ENCODE results near the gene KCNA4. TPM values are rescaled to one million over a fixed set of nuclear protein-coding genes. Genes with fewer than 3 reads are reported as not detected.

The KCNA4 gene
- total RNA-seq, 1 donor from 2014 or later, result not detected

GRCh38 chr11:30006876-30007275 is 10.0 kb downstream of the KCNA4 start:
- H3K36me3 ChIP-seq (ENCODE audit: control insufficient read depth, insufficient read depth, low read length), result no peaks in the 10 kb centered on the region
- no peak for DNase-seq (ENCODE audit: low read depth)
- no peak overlapping the region for H3K4me3 ChIP-seq (ENCODE audit: low read depth, low read length)
- H3K27me3 ChIP-seq (ENCODE audit: control insufficient read depth, insufficient read depth, low read length), result peaks cover 2% of the 10 kb centered on the region
- TF ChIP-seq, protein P1, sequence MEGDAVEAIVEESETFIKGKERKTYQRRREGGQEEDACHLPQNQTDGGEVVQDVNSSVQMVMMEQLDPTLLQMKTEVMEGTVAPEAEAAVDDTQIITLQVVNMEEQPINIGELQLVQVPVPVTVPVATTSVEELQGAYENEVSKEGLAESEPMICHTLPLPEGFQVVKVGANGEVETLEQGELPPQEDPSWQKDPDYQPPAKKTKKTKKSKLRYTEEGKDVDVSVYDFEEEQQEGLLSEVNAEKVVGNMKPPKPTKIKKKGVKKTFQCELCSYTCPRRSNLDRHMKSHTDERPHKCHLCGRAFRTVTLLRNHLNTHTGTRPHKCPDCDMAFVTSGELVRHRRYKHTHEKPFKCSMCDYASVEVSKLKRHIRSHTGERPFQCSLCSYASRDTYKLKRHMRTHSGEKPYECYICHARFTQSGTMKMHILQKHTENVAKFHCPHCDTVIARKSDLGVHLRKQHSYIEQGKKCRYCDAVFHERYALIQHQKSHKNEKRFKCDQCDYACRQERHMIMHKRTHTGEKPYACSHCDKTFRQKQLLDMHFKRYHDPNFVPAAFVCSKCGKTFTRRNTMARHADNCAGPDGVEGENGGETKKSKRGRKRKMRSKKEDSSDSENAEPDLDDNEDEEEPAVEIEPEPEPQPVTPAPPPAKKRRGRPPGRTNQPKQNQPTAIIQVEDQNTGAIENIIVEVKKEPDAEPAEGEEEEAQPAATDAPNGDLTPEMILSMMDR (IDR thresholded peaks at IDR 0.05; ENCODE audit: insufficient read depth, low read length, poor library complexity, severe bottlenecking), result no peak

- no peaks in the 10 kb centered on the region for H3K36me3 ChIP-seq (ENCODE audit: control insufficient read depth, insufficient read depth, low read length)
- no peak for DNase-seq (ENCODE audit: low read depth)
- TF ChIP-seq, protein P1 (IDR thresholded peaks at IDR 0.05; ENCODE audit: insufficient read depth, low read length, poor library complexity, severe bottlenecking), result no peak
- H3K4me3 ChIP-seq (ENCODE audit: low read depth, low read length), result no peak overlapping the region
- no peaks in the 10 kb centered on the region for H3K27me3 ChIP-seq (ENCODE audit: control insufficient read depth, insufficient read depth, low read length)
Measured at GRCh38 chr11:30002157-30002785, 14.6 kb downstream of the KCNA4 start.

- no peak for DNase-seq (ENCODE audit: low read depth)
- Histone ChIP-seq H3K27me3 (ENCODE audit: control insufficient read depth, insufficient read depth, low read length) (no peaks in the 10 kb centered on the region), H3K4me3 (ENCODE audit: low read depth, low read length) (no peak overlapping the region), H3K36me3 (ENCODE audit: control insufficient read depth, insufficient read depth, low read length) (no peaks in the 10 kb centered on the region)
- TF ChIP-seq, protein P1 (IDR thresholded peaks at IDR 0.05; ENCODE audit: insufficient read depth, low read length, poor library complexity, severe bottlenecking), result no peak
Measured at GRCh38 chr11:30000986-30001750, 15.7 kb downstream of the KCNA4 start.

- no peak for DNase-seq (ENCODE audit: low read depth)
- no peaks in the 10 kb centered on the region for H3K36me3 ChIP-seq (ENCODE audit: control insufficient read depth, insufficient read depth, low read length)
- TF ChIP-seq, protein P1 (IDR thresholded peaks at IDR 0.05; ENCODE audit: insufficient read depth, low read length, poor library complexity, severe bottlenecking), result no peak
Measured at GRCh38 chr11:29996016-29996415, 20.8 kb downstream of the KCNA4 start.

GRCh38 chr11:29989174-29989970 is 27.5 kb downstream of the KCNA4 start:
- Histone ChIP-seq H3K4me3 (ENCODE audit: low read depth, low read length) (no peak overlapping the region), H3K36me3 (ENCODE audit: control insufficient read depth, insufficient read depth, low read length) (no peaks in the 10 kb centered on the region), H3K27me3 (ENCODE audit: control insufficient read depth, insufficient read depth, low read length) (no peaks in the 10 kb centered on the region)
- no peak for DNase-seq (ENCODE audit: low read depth)
- TF ChIP-seq, protein P1 (IDR thresholded peaks at IDR 0.05; ENCODE audit: insufficient read depth, low read length, poor library complexity, severe bottlenecking), result no peak

More at GRCh38 chr11:29996016-29996415, 20.8 kb downstream of the KCNA4 start:
- Histone ChIP-seq H3K27me3 (ENCODE audit: control insufficient read depth, insufficient read depth, low read length) (no peaks in the 10 kb centered on the region), H3K4me3 (ENCODE audit: low read depth, low read length) (no peak overlapping the region)
